ENCODE data around the gene PAGE3. TPM values are rescaled to one million over a fixed set of nuclear protein-coding genes. Genes with fewer than 3 reads are reported as not detected.

Gene PAGE3, protein sequence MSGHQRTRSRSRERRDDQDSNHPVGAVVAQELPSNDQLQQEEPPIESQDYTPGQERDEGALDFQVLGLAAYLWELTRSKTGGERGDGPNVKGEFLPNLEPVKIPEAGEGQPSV
- not detected in 5 replicates for total RNA-seq (2022; extraction: Qiagen RNA extraction)

GRCh38 chrX:55264816-55265215 lies at the start of gene PAGE3:
PAGE3 (minus strand) TSS chrX:55264916; CDS start chrX:55263903, 1,013 bp downstream.

DNA sequence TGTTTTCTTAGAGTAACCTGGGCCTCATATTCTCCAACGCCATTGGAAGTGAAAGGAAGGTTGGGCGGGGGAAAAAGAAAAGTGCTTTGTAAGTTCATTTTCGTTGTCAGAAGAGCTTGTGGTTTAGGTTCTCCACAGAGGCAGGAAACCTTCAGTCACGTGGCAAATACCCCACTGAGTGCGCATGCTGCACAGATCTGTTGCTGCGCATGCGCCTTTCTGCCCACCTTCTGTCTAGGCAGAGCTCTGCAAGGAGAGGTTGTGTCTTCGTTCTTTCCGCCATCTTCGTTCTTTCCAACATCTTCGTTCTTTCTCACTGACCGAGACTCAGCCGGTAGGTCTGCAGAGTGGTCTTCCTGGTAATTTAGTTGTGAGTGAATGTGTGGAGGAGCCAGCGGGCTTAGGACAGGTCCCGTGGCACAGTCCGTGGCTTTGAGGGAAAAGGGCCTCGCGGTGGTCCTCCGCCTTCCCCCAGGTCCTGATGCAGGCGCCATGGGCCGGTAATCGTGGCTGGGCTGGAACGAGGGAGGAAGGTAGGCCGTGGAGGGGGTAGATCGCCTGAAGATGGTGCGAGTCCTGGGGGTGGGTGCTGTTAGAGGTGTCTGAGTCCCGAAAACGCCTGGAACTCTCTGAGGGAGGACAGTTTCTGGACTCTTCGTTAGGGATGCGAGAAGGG lies 44.5 kb downstream of the PAGE3 start, which contains the start of gene PAGE5:
Gene PAGE5 (plus strand): TSS at position 228 of the 676 bp plus-strand sequence. CDS start 1,037 bp downstream, outside the sequence.

Other genes with a start within 250 kb of the PAGE3 start
- not detected in 5 replicates for gene ALAS2, start 233.9 kb downstream of the PAGE3 start, total RNA-seq (2022; extraction: Qiagen RNA extraction)
- not detected in 5 replicates for gene PAGE2B, start 189.9 kb downstream of the PAGE3 start, total RNA-seq (2022; extraction: Qiagen RNA extraction)
- not detected in 5 replicates for gene PAGE2, start 175.9 kb downstream of the PAGE3 start, total RNA-seq (2022; extraction: Qiagen RNA extraction)
- not detected in 5 replicates for gene PAGE5, start 44.6 kb downstream of the PAGE3 start, total RNA-seq (2022; extraction: Qiagen RNA extraction)
- gene MAGEH1, start 187.2 kb upstream of the PAGE3 start, total RNA-seq (2022; extraction: Qiagen RNA extraction), result 6.9 to 7.5 TPM (median 6.9 TPM) in 5 replicates
- 0.34 to 0.57 TPM (median 0.48 TPM) in 5 replicates for gene USP51, start 224.9 kb upstream of the PAGE3 start, total RNA-seq (2022; extraction: Qiagen RNA extraction)

Data from A549 treated with CORT108297 at 1 μM for 4 hours (cell line).